GM12874 (cell line): Measurements from ENCODE around the gene ARMH3.

Experiments
- TF ChIP-seq, protein P1 (sequence below): IDR thresholded peaks from 2 replicates; pipeline ENCODE4 v1.5.1; 2011; ENCODE audit warnings: low read depth, mild to moderate bottlenecking, control low read depth, low read length, moderate library complexity; ENCODE audit not compliant: insufficient read depth

Gene ARMH3

DNA sequence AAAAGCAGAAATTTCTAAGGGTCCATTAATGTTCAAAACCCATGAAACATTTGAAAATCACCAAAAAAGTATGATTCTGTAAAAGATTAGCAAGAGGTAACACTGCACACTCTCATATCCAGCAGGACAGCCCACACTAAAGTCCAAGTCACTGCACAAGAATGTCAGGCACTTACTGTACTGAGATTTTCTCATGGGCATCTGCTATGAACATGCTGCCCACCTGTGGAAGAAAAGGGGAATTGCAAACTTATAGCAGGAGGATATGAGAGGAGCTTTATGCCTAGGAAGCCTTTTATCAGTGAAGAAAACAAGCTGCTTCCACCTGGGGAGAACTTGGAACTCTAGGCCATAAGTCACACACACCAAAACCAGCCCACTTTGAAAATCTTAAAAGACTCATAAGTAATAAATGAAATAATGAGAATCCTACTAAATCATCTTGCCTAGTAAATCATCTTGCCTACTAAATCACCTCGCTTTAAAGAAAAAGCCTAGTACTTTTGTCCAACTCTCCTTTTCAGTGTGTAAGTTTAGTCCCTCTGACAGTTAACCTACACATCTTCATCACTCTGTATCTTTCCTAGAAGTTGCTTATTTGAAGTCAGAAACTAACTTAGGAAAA is 46.1 kb downstream of the ARMH3 start:
- TF ChIP-seq, protein P1, sequence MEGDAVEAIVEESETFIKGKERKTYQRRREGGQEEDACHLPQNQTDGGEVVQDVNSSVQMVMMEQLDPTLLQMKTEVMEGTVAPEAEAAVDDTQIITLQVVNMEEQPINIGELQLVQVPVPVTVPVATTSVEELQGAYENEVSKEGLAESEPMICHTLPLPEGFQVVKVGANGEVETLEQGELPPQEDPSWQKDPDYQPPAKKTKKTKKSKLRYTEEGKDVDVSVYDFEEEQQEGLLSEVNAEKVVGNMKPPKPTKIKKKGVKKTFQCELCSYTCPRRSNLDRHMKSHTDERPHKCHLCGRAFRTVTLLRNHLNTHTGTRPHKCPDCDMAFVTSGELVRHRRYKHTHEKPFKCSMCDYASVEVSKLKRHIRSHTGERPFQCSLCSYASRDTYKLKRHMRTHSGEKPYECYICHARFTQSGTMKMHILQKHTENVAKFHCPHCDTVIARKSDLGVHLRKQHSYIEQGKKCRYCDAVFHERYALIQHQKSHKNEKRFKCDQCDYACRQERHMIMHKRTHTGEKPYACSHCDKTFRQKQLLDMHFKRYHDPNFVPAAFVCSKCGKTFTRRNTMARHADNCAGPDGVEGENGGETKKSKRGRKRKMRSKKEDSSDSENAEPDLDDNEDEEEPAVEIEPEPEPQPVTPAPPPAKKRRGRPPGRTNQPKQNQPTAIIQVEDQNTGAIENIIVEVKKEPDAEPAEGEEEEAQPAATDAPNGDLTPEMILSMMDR: peak; percentile 92

DNA sequence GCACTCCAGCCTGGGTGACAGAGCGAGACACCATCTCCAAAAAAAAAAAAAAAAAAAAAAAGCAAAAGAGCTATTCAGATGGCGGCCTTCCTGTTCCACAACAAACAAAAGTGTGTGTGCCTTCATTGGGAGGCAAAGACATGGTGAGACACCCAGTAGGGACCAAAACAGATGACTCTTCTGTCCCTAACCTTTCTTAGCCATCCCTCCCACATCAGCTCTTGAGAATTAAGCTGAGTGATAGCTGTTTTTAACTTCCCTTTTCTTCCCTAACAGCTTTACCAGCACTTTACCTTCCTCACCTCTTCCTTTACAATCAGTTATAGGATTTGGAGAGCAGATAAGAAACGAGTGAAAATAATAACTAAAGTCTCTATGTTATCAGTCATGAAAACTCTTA is 48.2 kb downstream of the ARMH3 start:
- TF ChIP-seq, protein P1: no peak

DNA sequence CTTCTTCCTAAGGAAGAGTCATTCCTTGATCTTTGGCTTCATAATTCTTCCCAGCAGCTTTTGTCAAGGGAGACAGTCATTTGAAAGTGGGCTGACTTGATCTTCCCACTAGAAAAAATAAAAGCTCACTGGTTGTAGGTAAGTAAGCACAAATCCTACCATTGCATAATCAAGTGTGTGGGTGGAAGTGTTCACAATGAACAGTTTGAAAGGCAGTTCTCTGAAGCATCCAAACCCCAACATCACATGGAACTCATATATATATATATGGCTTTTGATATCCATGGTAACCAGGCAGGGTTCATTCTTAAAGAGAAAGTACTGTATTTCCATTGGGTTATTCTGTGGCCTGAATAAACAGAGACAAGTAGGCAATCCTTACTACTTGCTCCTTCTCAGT is 51.6 kb downstream of the ARMH3 start:
- TF ChIP-seq, protein P1: no peak

DNA sequence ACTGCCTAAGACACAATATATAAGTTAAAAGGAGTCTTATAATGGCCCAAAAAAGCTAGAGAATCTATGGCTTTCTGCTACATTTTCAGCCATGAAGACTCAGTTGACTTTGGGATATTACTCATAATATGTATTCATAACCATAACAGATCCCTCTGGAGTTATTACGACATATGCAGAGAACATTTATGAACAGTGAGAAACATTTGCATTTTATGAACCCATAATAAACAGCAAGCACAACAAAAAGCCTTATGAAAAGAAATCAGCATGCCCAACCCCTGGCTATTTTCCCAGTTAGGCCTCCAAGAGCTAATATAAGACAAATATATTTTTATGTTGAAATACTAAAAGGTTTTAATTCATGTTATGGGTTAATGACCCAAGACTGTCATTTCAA is 52.4 kb downstream of the ARMH3 start:
- TF ChIP-seq, protein P1: no peak

DNA sequence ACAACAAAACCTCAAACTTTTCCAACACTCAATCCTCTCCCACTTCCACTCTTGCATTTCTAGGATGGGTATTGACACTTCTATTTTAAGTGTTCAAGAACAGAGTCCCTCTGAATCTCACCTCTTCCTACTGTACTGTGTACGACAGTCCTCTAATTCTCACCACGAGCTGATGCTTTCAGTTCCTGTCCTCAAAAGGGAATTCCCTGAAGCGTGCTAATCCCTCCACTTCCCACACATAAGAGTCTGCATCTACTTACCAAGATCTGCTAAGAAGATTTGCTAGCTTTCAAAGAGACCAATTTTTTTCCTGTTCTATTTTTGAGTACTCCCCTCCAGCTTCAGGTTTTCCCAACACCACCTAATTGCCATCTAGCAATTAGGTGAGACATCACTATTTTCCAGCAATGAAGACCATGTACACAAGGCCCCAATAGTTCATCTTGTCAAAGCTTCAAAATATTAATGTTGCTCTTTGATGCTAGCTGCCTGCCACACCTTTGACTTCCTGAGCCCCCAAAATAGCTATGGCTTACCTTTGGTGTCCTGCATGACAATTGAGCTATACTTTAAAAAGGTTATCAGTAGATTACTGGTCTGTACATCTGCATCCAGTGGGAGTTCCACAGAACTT is 54.4 kb downstream of the ARMH3 start:
- TF ChIP-seq, protein P1: no peak

DNA sequence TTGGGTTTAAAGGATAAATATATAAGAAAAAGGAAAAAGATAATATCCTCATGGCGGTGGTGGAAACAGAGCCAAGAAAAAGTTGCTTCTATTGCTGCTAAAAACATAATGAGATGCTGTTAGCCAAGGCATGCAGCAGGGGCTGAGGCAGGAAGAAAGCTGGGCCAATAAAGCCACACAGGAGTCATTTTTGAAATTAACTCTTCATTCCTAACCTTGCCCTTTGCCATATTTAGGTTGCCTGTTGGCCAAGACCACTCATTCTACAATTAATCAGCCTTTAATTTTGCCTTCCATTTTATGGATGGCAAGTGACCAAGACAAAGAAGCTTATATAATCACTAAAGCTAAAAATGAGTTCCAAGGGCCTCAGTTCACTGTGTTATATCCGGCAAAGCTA is 58.2 kb downstream of the ARMH3 start:
- TF ChIP-seq, protein P1: no peak

DNA sequence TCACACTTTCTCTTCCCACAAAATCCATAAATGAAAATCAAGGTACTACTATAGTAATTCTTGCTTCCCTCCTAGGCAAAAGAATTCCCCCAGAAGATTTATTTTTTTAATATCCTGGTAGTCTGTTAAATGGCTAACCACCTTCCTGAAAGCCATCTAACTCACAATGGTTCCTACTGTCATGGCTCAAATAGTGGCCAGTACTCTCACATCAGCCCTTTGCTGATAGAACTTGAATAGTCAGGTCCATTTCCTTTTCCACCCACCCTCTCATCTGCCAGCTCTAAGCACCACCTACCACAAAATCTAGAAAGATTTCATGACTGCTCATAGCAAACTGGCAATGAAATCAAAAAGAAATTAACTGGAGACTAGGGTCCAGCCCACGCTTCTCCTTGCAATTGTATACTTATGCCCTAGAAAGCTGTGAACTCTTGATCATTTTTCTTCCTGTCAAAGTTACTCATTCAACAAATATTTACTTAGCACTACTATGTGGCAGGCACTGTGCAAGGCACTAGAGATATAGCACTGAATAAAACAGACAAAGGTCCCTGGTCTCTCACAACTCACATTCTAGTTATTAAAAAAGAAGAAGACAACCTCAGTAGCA is 60.4 kb downstream of the ARMH3 start:
- TF ChIP-seq, protein P1: no peak
